KMS-11 (cell line): ENCODE measurements around the gene SRBD1.

Experiments
- H2AFZ ChIP-seq: fragments of 200-600 bp; sonication (generic); 2 replicates; pipeline ENCODE4 v1.6.1; 2016; ENCODE audit warnings: antibody characterized with exemption, mixed run types, low read depth
- H3K27ac ChIP-seq: fragments of 200-600 bp; sonication (generic); 2 replicates; pipeline ENCODE4 v1.6.1; 2016; ENCODE audit warnings: mild to moderate bottlenecking, mixed run types
- H3K27me3 ChIP-seq: fragments of 200-600 bp; sonication (generic); 2 replicates; pipeline ENCODE4 v1.6.1; 2017; ENCODE audit warnings: mild to moderate bottlenecking, low read depth, mixed run types, moderate library complexity; ENCODE audit not compliant: insufficient read depth
- H3K36me3 ChIP-seq: fragments of 200-600 bp; sonication (generic); 2 replicates; pipeline ENCODE4 v1.6.1; 2017; ENCODE audit warnings: mild to moderate bottlenecking, mixed run types; ENCODE audit not compliant: insufficient read depth
- H3K4me1 ChIP-seq: fragments of 200-600 bp; sonication (generic); 2 replicates; pipeline ENCODE4 v1.6.1; 2016; ENCODE audit warnings: mild to moderate bottlenecking, low read depth, mixed run types; ENCODE audit not compliant: poor library complexity, severe bottlenecking
- H3K4me2 ChIP-seq: fragments of 200-600 bp; sonication (generic); 2 replicates; pipeline ENCODE4 v1.7.0; 2016; ENCODE audit warnings: mild to moderate bottlenecking, mixed run types
- H3K4me3 ChIP-seq: fragments of 200-600 bp; sonication (generic); IDR thresholded peaks from 2 replicates; pipeline ENCODE4 v1.6.1; 2017; ENCODE audit warnings: low read depth, low read length, mixed read lengths; ENCODE audit not compliant: insufficient read depth
- H3K79me2 ChIP-seq: fragments of 200-600 bp; sonication (generic); 2 replicates; pipeline ENCODE4 v1.6.1; 2016; ENCODE audit warnings: low read depth, mixed run types; ENCODE audit not compliant: insufficient read depth
- H3K9ac ChIP-seq: fragments of 200-600 bp; sonication (generic); 2 replicates; pipeline ENCODE4 v1.6.1; 2016; ENCODE audit warnings: mild to moderate bottlenecking, mixed run types
- H4K20me1 ChIP-seq: fragments of 200-600 bp; sonication (generic); 2 replicates; pipeline ENCODE4 v1.6.1; 2016; ENCODE audit warnings: mild to moderate bottlenecking, mixed run types; ENCODE audit not compliant: insufficient read depth
- TF ChIP-seq, protein P1 (sequence below): fragments of 200-600 bp; sonication (generic); conservative IDR thresholded peaks from 2 replicates; pipeline ENCODE4 v1.6.1; 2017; ENCODE audit warnings: low read depth, mild to moderate bottlenecking, antibody characterized with exemption, low read length, moderate library complexity, mixed read lengths

Gene SRBD1, protein sequence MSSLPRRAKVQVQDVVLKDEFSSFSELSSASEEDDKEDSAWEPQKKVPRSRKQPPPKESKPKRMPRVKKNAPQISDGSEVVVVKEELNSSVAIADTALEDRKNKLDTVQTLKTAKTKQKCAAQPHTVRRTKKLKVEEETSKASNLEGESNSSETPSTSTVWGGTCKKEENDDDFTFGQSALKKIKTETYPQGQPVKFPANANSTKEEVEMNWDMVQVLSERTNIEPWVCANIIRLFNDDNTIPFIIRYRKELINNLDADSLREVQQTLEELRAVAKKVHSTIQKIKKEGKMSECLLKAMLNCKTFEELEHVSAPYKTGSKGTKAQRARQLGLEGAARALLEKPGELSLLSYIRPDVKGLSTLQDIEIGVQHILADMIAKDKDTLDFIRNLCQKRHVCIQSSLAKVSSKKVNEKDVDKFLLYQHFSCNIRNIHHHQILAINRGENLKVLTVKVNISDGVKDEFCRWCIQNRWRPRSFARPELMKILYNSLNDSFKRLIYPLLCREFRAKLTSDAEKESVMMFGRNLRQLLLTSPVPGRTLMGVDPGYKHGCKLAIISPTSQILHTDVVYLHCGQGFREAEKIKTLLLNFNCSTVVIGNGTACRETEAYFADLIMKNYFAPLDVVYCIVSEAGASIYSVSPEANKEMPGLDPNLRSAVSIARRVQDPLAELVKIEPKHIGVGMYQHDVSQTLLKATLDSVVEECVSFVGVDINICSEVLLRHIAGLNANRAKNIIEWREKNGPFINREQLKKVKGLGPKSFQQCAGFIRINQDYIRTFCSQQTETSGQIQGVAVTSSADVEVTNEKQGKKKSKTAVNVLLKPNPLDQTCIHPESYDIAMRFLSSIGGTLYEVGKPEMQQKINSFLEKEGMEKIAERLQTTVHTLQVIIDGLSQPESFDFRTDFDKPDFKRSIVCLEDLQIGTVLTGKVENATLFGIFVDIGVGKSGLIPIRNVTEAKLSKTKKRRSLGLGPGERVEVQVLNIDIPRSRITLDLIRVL

DNA sequence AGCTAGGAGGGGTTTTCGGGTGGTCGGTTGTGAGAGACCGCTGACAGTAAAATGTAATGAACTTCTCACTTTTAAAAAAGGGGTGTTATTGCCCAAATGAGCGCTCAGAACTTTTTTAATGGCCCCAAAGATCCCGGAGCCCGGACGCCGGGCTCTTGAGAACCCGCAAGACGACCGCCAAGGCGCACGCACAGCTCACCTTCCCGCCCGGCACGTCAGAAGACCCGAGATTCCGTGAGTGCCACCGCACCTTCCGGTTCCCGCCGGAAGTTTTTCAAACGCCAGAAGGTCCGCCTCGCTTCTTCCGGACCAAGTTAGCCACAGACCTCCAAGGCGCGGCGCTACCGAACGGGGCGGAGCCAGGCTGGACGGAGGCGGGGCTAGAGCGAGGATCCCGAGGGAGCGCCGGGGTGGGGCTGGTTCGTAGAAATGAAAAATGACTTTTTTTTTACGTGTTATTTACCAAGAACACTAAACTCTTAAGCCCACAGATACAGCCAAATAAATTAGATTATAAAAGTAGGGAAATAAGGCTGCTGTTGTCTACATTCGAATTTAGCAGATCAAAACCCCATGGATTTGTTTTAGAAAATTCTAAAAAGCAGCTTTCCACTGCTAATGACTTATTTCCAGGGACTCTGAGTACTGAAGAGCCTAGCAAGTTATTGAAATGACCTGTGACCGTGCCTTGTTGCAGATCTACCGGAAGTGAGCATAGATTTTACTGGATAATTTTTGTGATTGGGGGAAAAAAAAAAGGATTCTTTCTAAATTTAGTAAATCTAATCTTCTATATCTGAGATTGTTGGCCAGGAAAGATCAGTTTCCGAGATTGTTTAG, at the start of gene SRBD1:
Gene SRBD1, minus strand, starts transcription at position 248 of the 840 bp plus-strand sequence. CDS start 5,826 bp downstream, outside the sequence.
- peak within 1 kb of the TSS; percentile 95 for H3K9ac ChIP-seq
- H3K27me3 ChIP-seq, result no peaks in the 10 kb centered on the region
- TF ChIP-seq, protein P1, sequence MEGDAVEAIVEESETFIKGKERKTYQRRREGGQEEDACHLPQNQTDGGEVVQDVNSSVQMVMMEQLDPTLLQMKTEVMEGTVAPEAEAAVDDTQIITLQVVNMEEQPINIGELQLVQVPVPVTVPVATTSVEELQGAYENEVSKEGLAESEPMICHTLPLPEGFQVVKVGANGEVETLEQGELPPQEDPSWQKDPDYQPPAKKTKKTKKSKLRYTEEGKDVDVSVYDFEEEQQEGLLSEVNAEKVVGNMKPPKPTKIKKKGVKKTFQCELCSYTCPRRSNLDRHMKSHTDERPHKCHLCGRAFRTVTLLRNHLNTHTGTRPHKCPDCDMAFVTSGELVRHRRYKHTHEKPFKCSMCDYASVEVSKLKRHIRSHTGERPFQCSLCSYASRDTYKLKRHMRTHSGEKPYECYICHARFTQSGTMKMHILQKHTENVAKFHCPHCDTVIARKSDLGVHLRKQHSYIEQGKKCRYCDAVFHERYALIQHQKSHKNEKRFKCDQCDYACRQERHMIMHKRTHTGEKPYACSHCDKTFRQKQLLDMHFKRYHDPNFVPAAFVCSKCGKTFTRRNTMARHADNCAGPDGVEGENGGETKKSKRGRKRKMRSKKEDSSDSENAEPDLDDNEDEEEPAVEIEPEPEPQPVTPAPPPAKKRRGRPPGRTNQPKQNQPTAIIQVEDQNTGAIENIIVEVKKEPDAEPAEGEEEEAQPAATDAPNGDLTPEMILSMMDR, result no peak
- H3K4me3 ChIP-seq, result peak within 1 kb of the TSS; percentile 95
- H3K4me2 ChIP-seq, result peak within 1 kb of the TSS; percentile 89
- peaks cover 19% of the 10 kb centered on the region for H3K4me1 ChIP-seq
- peak within 1 kb of the TSS; percentile 83 for H2AFZ ChIP-seq
- H4K20me1 ChIP-seq, result no peaks in the 10 kb centered on the region
- peak within 1 kb of the TSS; percentile 94 for H3K27ac ChIP-seq
- H3K36me3 ChIP-seq, result no peaks in the 10 kb centered on the region
- H3K79me2 ChIP-seq, result peaks cover 39% of the 10 kb centered on the region

DNA sequence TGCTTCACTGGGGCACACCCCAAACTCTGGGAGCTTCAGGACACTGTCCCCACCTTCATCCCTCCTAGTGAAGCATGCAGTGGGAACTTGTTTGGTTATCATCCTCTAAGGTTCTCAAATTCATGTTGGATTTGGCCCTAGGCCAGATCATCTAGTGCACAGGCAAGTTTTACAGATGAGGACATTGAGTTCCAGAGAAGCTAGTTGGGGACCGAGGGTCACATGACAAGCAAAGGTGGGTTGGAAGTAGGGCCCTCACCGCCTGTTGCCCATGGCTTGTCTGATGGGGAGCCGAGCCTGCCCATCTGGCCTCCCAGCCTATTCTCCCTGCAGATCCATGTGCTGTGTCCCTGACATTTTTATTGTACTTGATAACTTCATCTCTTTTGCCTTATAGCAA, 43.2 kb upstream of the SRBD1 start:
- H4K20me1 ChIP-seq, result no peaks in the 10 kb centered on the region
- peaks cover 5% of the 10 kb centered on the region for H3K4me1 ChIP-seq
- H3K4me2 ChIP-seq, result no peak overlapping the region
- TF ChIP-seq, protein P1, result no peak
- no peak overlapping the region for H3K9ac ChIP-seq
- H3K79me2 ChIP-seq, result no peaks in the 10 kb centered on the region
- H3K27ac ChIP-seq, result no peak overlapping the region
- H3K36me3 ChIP-seq, result no peaks in the 10 kb centered on the region
- H3K27me3 ChIP-seq, result peaks cover 5% of the 10 kb centered on the region
- no peak overlapping the region for H3K4me3 ChIP-seq
- no peak overlapping the region for H2AFZ ChIP-seq

DNA sequence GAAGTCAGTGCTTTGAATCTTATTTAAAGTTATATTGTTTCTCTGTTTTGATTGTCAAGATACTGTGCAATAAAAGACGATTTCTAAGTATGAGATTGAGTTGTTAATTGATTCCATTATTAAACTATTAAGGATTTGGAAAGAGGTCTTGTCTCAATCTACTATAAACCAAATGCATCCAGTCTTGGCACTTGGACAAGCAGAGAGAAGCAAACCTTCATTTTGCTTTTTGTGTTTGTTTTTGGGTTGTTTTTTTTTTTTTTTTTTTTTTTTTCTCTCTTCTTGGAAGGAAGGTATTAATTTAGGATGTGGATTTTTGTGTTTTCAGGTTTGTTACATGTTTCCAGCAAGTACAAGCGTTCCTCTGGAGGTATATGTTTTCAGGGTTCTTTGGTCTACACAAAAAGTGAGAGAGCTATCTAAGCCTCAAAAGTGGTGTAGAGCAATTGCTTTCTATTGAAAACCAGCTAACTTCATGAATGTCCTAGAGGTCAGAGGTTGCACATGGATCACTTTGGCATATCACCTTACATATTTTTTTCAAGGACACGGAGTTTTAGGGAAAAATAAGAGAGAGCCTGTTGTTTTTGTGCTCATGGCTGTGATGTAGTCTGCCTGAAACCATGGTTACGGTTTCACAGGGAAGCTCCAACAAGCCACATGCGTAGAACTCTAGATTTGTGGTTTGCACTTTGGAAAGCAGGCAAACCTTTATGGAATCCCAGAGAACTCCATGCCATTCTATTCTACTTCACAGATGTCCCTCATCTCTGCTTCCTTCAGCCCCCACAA, 42.3 kb upstream of the SRBD1 start:
- Histone ChIP-seq H3K4me1 (peaks cover 5% of the 10 kb centered on the region), H3K27me3 (peaks cover 9% of the 10 kb centered on the region), H3K36me3 (no peaks in the 10 kb centered on the region), H2AFZ (no peak overlapping the region), H3K4me3 (no peak overlapping the region), H3K79me2 (no peaks in the 10 kb centered on the region), H4K20me1 (no peaks in the 10 kb centered on the region), H3K27ac (no peak overlapping the region), H3K9ac (no peak overlapping the region), H3K4me2 (no peak overlapping the region)
- TF ChIP-seq, protein P1, result no peak
